Upper lobe of right lung (tissue), 1 donor: ENCODE results near the gene C17orf67. TPM values are rescaled to one million over a fixed set of nuclear protein-coding genes. Genes with fewer than 3 reads are reported as not detected.

ENCODE experiments used
- ATAC-seq: fragments of 200-7000 bp; cut with Tn5 transposase; one replicate; pipeline ENCODE4 v1.9.1; 2020; ENCODE audit warnings: mild to moderate bottlenecking, moderate library complexity
- DNase-seq: peaks from one replicate; pipeline ENCODE4 v3.0.0-alpha.2; 2020
- H3K27ac ChIP-seq: fragments of 200-600 bp; one replicate; pipeline ENCODE4 v1.8.0; 2022
- H3K27me3 ChIP-seq: fragments of 200-600 bp; one replicate; pipeline ENCODE4 v1.8.0; 2022; ENCODE audit warnings: mild to moderate bottlenecking
- H3K36me3 ChIP-seq: fragments of 200-600 bp; one replicate; pipeline ENCODE4 v1.8.0; 2022
- H3K4me1 ChIP-seq: fragments of 200-600 bp; one replicate; pipeline ENCODE4 v1.8.0; 2022
- H3K4me3 ChIP-seq: fragments of 200-600 bp; one replicate; pipeline ENCODE4 v1.8.0; 2022; ENCODE audit warnings: mild to moderate bottlenecking
- H3K9me3 ChIP-seq: fragments of 200-600 bp; one replicate; pipeline ENCODE4 v1.8.0; 2022
- intact Hi-C: fragments of 100-400 bp; cut with DNase I; formaldehyde crosslinking; loops from one replicate; pipeline ENCODE4 v1.11.0; 2022
- total RNA-seq: library from RNA; stranded (reverse); fragmentation: NEBNext Ultra II Directional; extraction: Animal tissue kit (Norgen Biotek cat#: 25700); gene quantifications from one replicate; pipeline ENCODE4 v1.2.1, GENCODE V29; 2021
- TF ChIP-seq, protein P1 (sequence below): fragments of 200-600 bp; IDR thresholded peaks from one replicate; pipeline ENCODE4 v1.8.0; 2022; ENCODE audit warnings: antibody characterized with exemption
- donor health status: DM: no; HTN: yes; CAD: no; lungs with severe emphysema.

Gene C17orf67
- total RNA-seq, 1 donor from 2014 or later: 3.8 TPM

DNA sequence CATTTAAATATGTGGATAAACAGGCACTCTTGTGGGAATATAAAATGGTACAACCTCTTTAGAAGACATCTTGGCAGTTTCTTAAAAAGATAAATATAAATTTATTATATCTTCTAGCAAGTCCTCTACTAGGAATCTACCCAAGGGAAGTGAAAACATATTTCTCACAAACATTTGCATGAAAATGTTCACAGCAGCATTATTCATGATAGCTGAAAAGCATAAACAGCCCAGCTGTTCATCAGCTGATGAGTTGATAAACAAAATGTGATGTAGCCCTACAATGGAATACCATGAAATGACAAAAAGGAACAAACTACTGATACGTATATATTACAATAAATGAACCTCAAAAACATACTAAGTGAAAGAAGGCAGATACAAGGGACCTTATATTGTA is 12.2 kb upstream of the C17orf67 start:
- Histone ChIP-seq H3K27ac (no peak overlapping the region), H3K4me1 (peaks cover 6% of the 10 kb centered on the region), H3K9me3 (no peaks in the 10 kb centered on the region), H3K36me3 (peaks cover 6% of the 10 kb centered on the region), H3K4me3 (no peak overlapping the region), H3K27me3 (no peaks in the 10 kb centered on the region)
- intact Hi-C loops: no loop called here
- ATAC-seq (no peak), DNase-seq (no peak)
- TF ChIP-seq, protein P1, sequence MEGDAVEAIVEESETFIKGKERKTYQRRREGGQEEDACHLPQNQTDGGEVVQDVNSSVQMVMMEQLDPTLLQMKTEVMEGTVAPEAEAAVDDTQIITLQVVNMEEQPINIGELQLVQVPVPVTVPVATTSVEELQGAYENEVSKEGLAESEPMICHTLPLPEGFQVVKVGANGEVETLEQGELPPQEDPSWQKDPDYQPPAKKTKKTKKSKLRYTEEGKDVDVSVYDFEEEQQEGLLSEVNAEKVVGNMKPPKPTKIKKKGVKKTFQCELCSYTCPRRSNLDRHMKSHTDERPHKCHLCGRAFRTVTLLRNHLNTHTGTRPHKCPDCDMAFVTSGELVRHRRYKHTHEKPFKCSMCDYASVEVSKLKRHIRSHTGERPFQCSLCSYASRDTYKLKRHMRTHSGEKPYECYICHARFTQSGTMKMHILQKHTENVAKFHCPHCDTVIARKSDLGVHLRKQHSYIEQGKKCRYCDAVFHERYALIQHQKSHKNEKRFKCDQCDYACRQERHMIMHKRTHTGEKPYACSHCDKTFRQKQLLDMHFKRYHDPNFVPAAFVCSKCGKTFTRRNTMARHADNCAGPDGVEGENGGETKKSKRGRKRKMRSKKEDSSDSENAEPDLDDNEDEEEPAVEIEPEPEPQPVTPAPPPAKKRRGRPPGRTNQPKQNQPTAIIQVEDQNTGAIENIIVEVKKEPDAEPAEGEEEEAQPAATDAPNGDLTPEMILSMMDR: no peak

DNA sequence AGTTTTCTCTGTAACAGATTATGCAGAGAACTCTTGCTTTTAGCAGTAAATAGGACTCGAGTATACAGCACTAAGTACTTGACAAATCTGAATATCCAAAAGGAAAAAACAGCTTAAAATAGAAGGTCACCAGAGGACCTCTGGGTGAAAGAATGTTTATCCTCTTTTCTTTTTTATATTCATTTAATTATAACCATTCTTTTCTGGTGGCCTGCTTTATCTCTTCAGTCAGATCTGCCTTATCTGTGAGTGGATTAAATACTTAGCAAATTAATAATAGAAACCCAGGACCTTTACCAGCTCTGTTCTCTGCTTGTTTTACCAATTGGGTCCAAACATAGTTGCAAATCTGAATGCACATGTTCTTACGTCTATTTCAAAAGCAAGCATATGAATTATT is 8.9 kb upstream of the C17orf67 start:
- DNase-seq: no peak
- no peaks in the 10 kb centered on the region for H3K27me3 ChIP-seq
- no peak overlapping the region for H3K4me3 ChIP-seq
- H3K9me3 ChIP-seq: no peaks in the 10 kb centered on the region
- H3K4me1 ChIP-seq: peaks cover 15% of the 10 kb centered on the region
- TF ChIP-seq, protein P1: no peak
- H3K27ac ChIP-seq: no peak overlapping the region
- no peaks in the 10 kb centered on the region for H3K36me3 ChIP-seq
- intact Hi-C loops: no loop called here
- ATAC-seq: no peak

DNA sequence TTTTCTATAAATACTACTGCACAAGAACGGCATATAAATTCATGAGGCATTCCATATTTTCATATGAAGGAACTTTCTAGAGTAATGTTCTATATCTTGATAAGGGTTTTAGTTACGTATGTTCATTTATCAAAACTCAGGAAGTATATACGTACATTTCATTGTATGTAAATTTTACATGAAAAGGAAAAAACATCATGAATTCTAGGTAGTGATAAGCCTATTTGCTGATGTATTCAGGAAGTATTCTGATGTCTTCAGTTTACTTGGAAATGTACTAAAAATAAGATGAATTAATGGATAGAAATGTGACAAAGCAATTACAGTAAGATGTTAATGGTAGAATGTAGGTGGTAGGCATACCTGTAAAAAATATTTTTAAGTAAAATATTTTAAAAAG is 5.0 kb upstream of the C17orf67 start:
- H3K4me3 ChIP-seq: no peak overlapping the region
- intact Hi-C loops: no loop called here
- H3K36me3 ChIP-seq: no peaks in the 10 kb centered on the region
- no peaks in the 10 kb centered on the region for H3K27me3 ChIP-seq
- H3K4me1 ChIP-seq: peaks cover 22% of the 10 kb centered on the region
- no peaks in the 10 kb centered on the region for H3K9me3 ChIP-seq
- ATAC-seq (no peak), DNase-seq (no peak)
- H3K27ac ChIP-seq: no peak overlapping the region
- TF ChIP-seq, protein P1: no peak

DNA sequence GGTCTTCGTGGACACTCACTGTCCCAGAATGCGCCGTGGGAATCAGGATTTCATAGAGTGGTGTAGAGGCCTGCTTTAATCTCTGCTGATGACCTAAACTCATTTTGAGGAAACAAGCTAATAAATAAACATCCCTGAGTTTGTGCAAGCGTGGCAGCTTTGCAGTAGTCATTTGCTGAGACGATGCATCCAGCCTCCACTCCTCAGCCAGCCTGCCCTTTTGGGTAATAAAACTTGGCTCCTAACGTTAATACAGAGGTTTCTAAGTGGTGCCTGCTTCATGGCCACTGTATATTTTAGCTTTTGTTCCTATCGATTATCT is 1.5 kb upstream of the C17orf67 start:
- H3K27ac ChIP-seq: peak overlapping the region; percentile 81
- intact Hi-C loops: no loop called here
- TF ChIP-seq, protein P1: no peak
- DNase-seq (no peak), ATAC-seq (no peak)
- H3K4me3 ChIP-seq: peak overlapping the region; percentile 81
- H3K36me3 ChIP-seq: no peaks in the 10 kb centered on the region
- H3K27me3 ChIP-seq: no peaks in the 10 kb centered on the region
- H3K4me1 ChIP-seq: peaks cover 26% of the 10 kb centered on the region
- H3K9me3 ChIP-seq: no peaks in the 10 kb centered on the region

DNA sequence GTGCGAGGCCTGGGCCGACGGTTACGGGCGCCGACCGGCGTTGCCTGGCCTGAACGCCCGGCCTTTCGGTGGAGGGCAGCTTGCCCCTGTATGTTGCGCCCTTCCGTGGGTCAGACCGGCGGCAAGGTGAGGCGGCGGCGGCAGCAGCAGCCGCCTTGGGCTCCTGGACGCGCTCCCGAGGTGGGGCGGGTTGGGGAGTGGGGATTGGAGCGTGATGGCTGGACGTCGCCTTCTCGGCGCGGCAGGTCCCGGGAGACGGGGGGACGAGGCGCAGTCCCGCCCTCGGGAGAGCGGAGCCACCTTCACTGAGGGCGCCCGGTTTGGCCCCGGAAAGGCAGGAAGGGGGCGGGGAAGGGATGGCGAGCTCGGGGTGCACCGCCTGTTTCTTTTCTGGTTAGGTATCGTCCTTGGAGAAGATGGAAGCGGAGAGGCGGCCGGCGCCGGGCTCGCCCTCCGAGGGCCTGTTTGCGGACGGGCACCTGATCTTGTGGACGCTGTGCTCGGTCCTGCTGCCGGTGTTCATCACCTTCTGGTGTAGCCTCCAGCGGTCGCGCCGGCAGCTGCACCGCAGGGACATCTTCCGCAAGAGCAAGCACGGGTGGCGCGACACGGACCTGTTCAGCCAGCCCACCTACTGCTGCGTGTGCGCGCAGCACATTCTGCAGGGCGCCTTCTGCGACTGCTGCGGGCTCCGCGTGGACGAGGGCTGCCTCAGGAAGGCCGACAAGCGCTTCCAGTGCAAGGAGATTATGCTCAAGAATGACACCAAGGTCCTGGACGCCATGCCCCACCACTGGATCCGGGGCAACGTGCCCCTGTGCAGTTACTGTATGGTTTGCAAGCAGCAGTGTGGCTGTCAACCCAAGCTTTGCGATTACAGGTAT is 902 bp upstream of the C17orf67 start:
- DNase-seq (peak; percentile 79), ATAC-seq (peak; percentile 4)
- intact Hi-C loops: no loop called here

More for the DNA sequence above, 902 bp upstream of the C17orf67 start:
- Histone ChIP-seq H3K36me3 (no peaks in the 10 kb centered on the region), H3K27me3 (no peaks in the 10 kb centered on the region), H3K9me3 (no peaks in the 10 kb centered on the region), H3K4me1 (peaks cover 26% of the 10 kb centered on the region), H3K4me3 (peak overlapping the region; percentile 81), H3K27ac (peak overlapping the region; percentile 81)
- TF ChIP-seq, protein P1: peak; percentile 21
